HCT116 (cell line): ENCODE measurements around the gene MOB3B. TPM values are rescaled to one million over a fixed set of nuclear protein-coding genes. Genes with fewer than 3 reads are reported as not detected.

Experiments used
- ATAC-seq: fragments of 200-7000 bp; cut with Tn5 transposase; 2 replicates; pipeline ENCODE4 v1.9.1; 2020; ENCODE audit warnings: mild to moderate bottlenecking, moderate library complexity
- BruUV-seq: library from RNA; stranded (reverse); fragments of 400-500 nt; replicated peaks from 2 replicates; lab custom pipeline; 2021; lab: Mats Ljungman, UMichigan
- CTCF ChIA-PET: fragments of 300-600 bp; sonication (Branson Sonifier 250); formaldehyde crosslinking; loops from one replicate; lab custom pipeline; 2021; ENCODE audit warnings: antibody characterized with exemption; lab: Charles Lee
- POLR2A ChIA-PET: fragments of 300-600, 350-600 bp; sonication (Branson Sonifier 250); formaldehyde crosslinking; loops from one replicate; lab custom pipeline; 2021; ENCODE audit warnings: antibody characterized with exemption; lab: Charles Lee
- RAD21 ChIA-PET, 2 experiments: fragments of 300-600 bp; sonication (Branson Sonifier 250); formaldehyde crosslinking; loops; one replicate each; lab custom pipeline; 2023; ENCODE audit warnings: low total read pairs in 2 of 2; ENCODE audit not compliant: uncharacterized antibody in 2 of 2, unreplicated experiment in 2 of 2, low non-redundant PET in 1 of 2; lab: Charles Lee
- DNase-seq: peaks from one replicate; pipeline ENCODE4 v3.0.0-alpha.2; 2010; ENCODE audit warnings: low read depth, low spot score
- H2AFZ ChIP-seq: fragments of 200-600 bp; shearing (Covaris generic), sonication (generic); 2 replicates; pipeline ENCODE4 v1.6.1; 2017; ENCODE audit warnings: low read depth, mixed run types, mixed read lengths, antibody characterized with exemption, low read length; ENCODE audit not compliant: poor library complexity, severe bottlenecking
- H3K27ac ChIP-seq: 2 replicates; pipeline ENCODE4 v1.5.1; 2012; ENCODE audit warnings: low read depth, low read length
- H3K27me3 ChIP-seq: fragments of 200-600 bp; sonication (generic); 2 replicates; pipeline ENCODE4 v1.6.1; 2016; ENCODE audit warnings: mixed run types, low read length, mixed read lengths; ENCODE audit not compliant: insufficient read depth
- H3K36me3 ChIP-seq, 2 experiments: fragments of 200-500 bp in 1 of 2; fragments of 200-600 bp in 1 of 2; sonication (Bioruptor generic) in 1 of 2; sonication (generic) in 1 of 2; 2 replicates each; pipeline versions ENCODE4 v1.5.1 to v1.6.1; 2014 to 2016; ENCODE audit warnings: low read length in 2 of 2, inconsistent platforms in 1 of 2, mixed read lengths in 1 of 2, mixed run types in 1 of 2; ENCODE audit not compliant: insufficient read depth in 2 of 2, control insufficient read depth in 1 of 2
- H3K4me1 ChIP-seq, 2 experiments: fragments of 200-600 bp in 1 of 2; sonication (generic) in 1 of 2; 2 replicates each; pipeline versions ENCODE4 v1.5.1 to v1.6.1; 2012 to 2017; ENCODE audit warnings: low read length in 2 of 2, inconsistent platforms in 1 of 2, mild to moderate bottlenecking in 1 of 2, mixed read lengths in 1 of 2, mixed run types in 1 of 2, moderate library complexity in 1 of 2; ENCODE audit not compliant: insufficient read depth in 2 of 2, control insufficient read depth in 1 of 2
- H3K4me2 ChIP-seq: fragments of 200-600 bp; sonication (generic); 2 replicates; pipeline ENCODE4 v1.6.1; 2017; ENCODE audit warnings: mixed run types, low read length, mixed read lengths
- H3K4me3 ChIP-seq, 2 experiments: fragments of 200-600 bp in 1 of 2; sonication (generic) in 1 of 2; replicated peaks in 1 of 2; 2 replicates each; pipeline ENCODE4 v1.5.1; 2011 to 2016; ENCODE audit warnings: low read length in 2 of 2, control low read depth in 1 of 2, low read depth in 1 of 2, mild to moderate bottlenecking in 1 of 2, mixed read lengths in 1 of 2, mixed run types in 1 of 2
- H3K79me2 ChIP-seq: fragments of 200-600 bp; sonication (generic); 2 replicates; pipeline ENCODE4 v1.6.1; 2017; ENCODE audit warnings: mild to moderate bottlenecking, mixed run types, low read length, moderate library complexity, mixed read lengths; ENCODE audit not compliant: insufficient read depth
- H3K9ac ChIP-seq: fragments of 200-600 bp; sonication (generic); 2 replicates; pipeline ENCODE4 v1.6.1; 2016; ENCODE audit warnings: low read length, mixed read lengths
- H3K9me2 ChIP-seq: fragments of 200-600 bp; sonication (generic), shearing (Covaris generic); 2 replicates; pipeline ENCODE4 v1.6.1; 2017; ENCODE audit warnings: mixed run types, mild to moderate bottlenecking, moderate library complexity; ENCODE audit not compliant: insufficient read depth
- H3K9me3 ChIP-seq, 2 experiments: fragments of 200-500 bp in 1 of 2; fragments of 200-600 bp in 1 of 2; sonication (Bioruptor generic) in 1 of 2; sonication (generic) in 1 of 2; 2 replicates each; pipeline ENCODE4 v1.6.1; 2014 to 2017; ENCODE audit warnings: low read length in 2 of 2, mixed read lengths in 2 of 2, inconsistent platforms in 1 of 2, low read depth in 1 of 2, mild to moderate bottlenecking in 1 of 2, mixed run types in 1 of 2, moderate library complexity in 1 of 2; ENCODE audit not compliant: control insufficient read depth in 1 of 2, insufficient read depth in 1 of 2
- H4K20me1 ChIP-seq: fragments of 200-600 bp; sonication (generic), shearing (Covaris generic); 2 replicates; pipeline ENCODE4 v1.6.1; 2017; ENCODE audit warnings: mixed run types, mild to moderate bottlenecking, moderate library complexity; ENCODE audit not compliant: insufficient read depth
- ATF3 ChIP-seq: IDR thresholded peaks from 2 replicates; pipeline ENCODE4 v1.6.1; 2012
- CBX3 ChIP-seq: IDR thresholded peaks from 2 replicates; pipeline ENCODE4 v1.6.1; 2012; ENCODE audit warnings: low read depth
- CEBPB ChIP-seq: IDR thresholded peaks from 2 replicates; pipeline ENCODE4 v1.6.1; 2012; ENCODE audit warnings: low read depth
- EGR1 ChIP-seq: IDR thresholded peaks from 2 replicates; pipeline ENCODE4 v1.6.1; 2012; ENCODE audit warnings: low read depth
- ELF1 ChIP-seq: IDR thresholded peaks from 2 replicates; pipeline ENCODE4 v1.6.1; 2012; ENCODE audit warnings: low read depth, borderline replicate concordance
- EZH2 ChIP-seq: fragments of 200-600 bp; sonication (generic); IDR thresholded peaks from 2 replicates; pipeline ENCODE4 v1.6.1; 2017; ENCODE audit warnings: antibody characterized with exemption, mixed run types
- EZH2phosphoT487 ChIP-seq: fragments of 200-600 bp; IDR thresholded peaks from 2 replicates; pipeline ENCODE4 v1.6.1; 2018; ENCODE audit warnings: antibody characterized with exemption, borderline replicate concordance
- FOSL1 ChIP-seq: IDR thresholded peaks from 2 replicates; pipeline ENCODE4 v1.6.1; 2012; ENCODE audit warnings: low read depth
- JUND ChIP-seq: IDR thresholded peaks from 2 replicates; pipeline ENCODE4 v1.6.1; 2012
- MAX ChIP-seq: IDR thresholded peaks from 2 replicates; pipeline ENCODE4 v1.6.1; 2012
- POLR2A ChIP-seq: IDR thresholded peaks from 2 replicates; pipeline ENCODE4 v1.7.0; 2011; ENCODE audit warnings: borderline replicate concordance; ENCODE audit not compliant: insufficient read depth, insufficient read length; ENCODE audit errors: extremely low read depth
- POLR2AphosphoS5 ChIP-seq: IDR thresholded peaks from 2 replicates; pipeline ENCODE4 v1.6.1; 2011; ENCODE audit warnings: mild to moderate bottlenecking, low read depth, low read length, moderate library complexity
- RAD21 ChIP-seq: IDR thresholded peaks from 2 replicates; pipeline ENCODE4 v1.6.1; 2012; ENCODE audit warnings: low read depth, mild to moderate bottlenecking
- REST ChIP-seq: IDR thresholded peaks from 2 replicates; pipeline ENCODE4 v1.6.1; 2012; ENCODE audit warnings: low read depth
- SIN3A ChIP-seq: IDR thresholded peaks from 2 replicates; pipeline ENCODE4 v1.6.1; 2012; ENCODE audit warnings: low read depth
- SP1 ChIP-seq: IDR thresholded peaks from 2 replicates; pipeline ENCODE4 v1.6.1; 2012; ENCODE audit warnings: low read depth
- SRF ChIP-seq: IDR thresholded peaks from 2 replicates; pipeline ENCODE4 v1.6.1; 2012; ENCODE audit warnings: low read depth
- TCF7L2 ChIP-seq: IDR thresholded peaks from 2 replicates; pipeline ENCODE4 v1.7.0; 2011; ENCODE audit warnings: borderline replicate concordance, inconsistent platforms; ENCODE audit not compliant: insufficient read depth, insufficient read length; ENCODE audit errors: extremely low read depth
- YY1 ChIP-seq: IDR thresholded peaks from 2 replicates; pipeline ENCODE4 v1.6.1; 2011; ENCODE audit warnings: low read length, low read depth, moderate library complexity, mild to moderate bottlenecking; ENCODE audit not compliant: insufficient replicate concordance; ENCODE audit errors: extremely low read depth
- ZNF274 ChIP-seq: fragments of 200-500 bp; sonication (Bioruptor generic); IDR thresholded peaks from 2 replicates; pipeline ENCODE4 v1.6.1; 2014; ENCODE audit warnings: mild to moderate bottlenecking, low read depth, low read length, inconsistent platforms
- intact Hi-C: fragments of 100-400 bp; cut with micrococcal nuclease; formaldehyde crosslinking; loops from 2 replicates; pipeline ENCODE4 v1.10.0; 2022
- total RNA-seq: library from RNA; stranded (reverse); gene quantifications from one replicate; pipeline ENCODE4 v1.2.1, GENCODE V29; 2021; ENCODE audit not compliant: unreplicated experiment

Gene MOB3B
- total RNA-seq, 1 experiment from 2014 or later = 1.2 TPM

GRCh38 chr9:27426511-27427271, 102.9 kb downstream of the MOB3B start (continued):
- TF ChIP-seq EZH2 (no peak), RAD21 (no peak), SIN3A (no peak), ZNF274 (no peak), SP1 (no peak), POLR2AphosphoS5 (no peak), TCF7L2 (no peak), EZH2phosphoT487 (no peak), SRF (no peak)
- TF ChIP-seq, all 23 proteins: peak for 0

GRCh38 chr9:27425827-27426510, 103.6 kb downstream of the MOB3B start:
- no peak overlapping the region for H3K4me2 ChIP-seq
- no peak overlapping the region for H2AFZ ChIP-seq
- H3K27me3 ChIP-seq = no peaks in the 10 kb centered on the region; the same call in 1 of the 2 replicates
- RAD21 ChIA-PET = no interaction called here
- H3K9me3 ChIP-seq = no peaks in the 10 kb centered on the region
- CTCF ChIA-PET = no interaction called here
- H3K4me3 ChIP-seq = no peak overlapping the region
- BruUV-seq = no TSS peak
- ATAC-seq = no peak
- H3K9me2 ChIP-seq = no peaks in the 10 kb centered on the region
- no peak for TF ChIP-seq FOSL1
- TF ChIP-seq SIN3A = no peak
- TF ChIP-seq TCF7L2 = no peak
- no peak for TF ChIP-seq POLR2A
- no peak for TF ChIP-seq CBX3
- no peak for TF ChIP-seq POLR2AphosphoS5
- no peak for TF ChIP-seq EGR1
- TF ChIP-seq ZNF274 = no peak
- no peak for TF ChIP-seq CEBPB
- no peak for TF ChIP-seq JUND
- no peak for TF ChIP-seq ELF1
- TF ChIP-seq MAX = no peak
- no peak for TF ChIP-seq SRF
- TF ChIP-seq YY1 = no peak
- TF ChIP-seq REST = no peak
- TF ChIP-seq SP1 = no peak
- TF ChIP-seq ATF3 = no peak
- no peaks in the 10 kb centered on the region for H4K20me1 ChIP-seq
- DNase-seq = no peak
- H3K9ac ChIP-seq = no peak overlapping the region
- H3K27ac ChIP-seq = no peak overlapping the region
- intact Hi-C loops = no loop called here
- POLR2A ChIA-PET = no interaction called here
- peaks cover 8 to 18% of the 10 kb centered on the region in 2 experiments; a peak in 3 of 4 replicates for H3K4me1 ChIP-seq
- no peaks in the 10 kb centered on the region for H3K79me2 ChIP-seq
- H3K36me3 ChIP-seq = no peaks in the 10 kb centered on the region
